Caki2 (cell line): Measurements from ENCODE around the gene ADCY3. TPM values are rescaled to one million over a fixed set of nuclear protein-coding genes. Genes with fewer than 3 reads are reported as not detected.

Experiments
- total RNA-seq: library from RNA; depleted of rRNA; stranded (reverse); fragments of >200 nt; shearing (Covaris generic); gene quantifications from 2 replicates; pipeline ENCODE4 v1.2.3, GENCODE V29; 2014; ENCODE audit warnings: low replicate concordance; rRNA removed

Gene ADCY3
- total RNA-seq, 1 experiment from 2014 or later: 16.9 TPM

Other genes starting within 250 kb of the ADCY3 start
- gene PTRHD1, start 126.8 kb downstream of the ADCY3 start, total RNA-seq: 42.3 and 60.5 TPM in 2 replicates
- gene CENPO, start 126.8 kb downstream of the ADCY3 start, total RNA-seq: 27.9 and 45.1 TPM in 2 replicates
- gene DNAJC27, start 51.7 kb upstream of the ADCY3 start, total RNA-seq: 1.1 and 5.2 TPM in 2 replicates
- gene EFR3B, start 121.8 kb upstream of the ADCY3 start, total RNA-seq: 0.71 and 6.7 TPM in 2 replicates
- gene POMC, start 248.3 kb upstream of the ADCY3 start, total RNA-seq: not detected in 2 replicates